Lower lobe of right lung (tissue), 2 donors: ENCODE measurements around the gene SKOR1. TPM values are rescaled to one million over a fixed set of nuclear protein-coding genes. Genes with fewer than 3 reads are reported as not detected.
A peak's percentile ranks its signal among the peaks of the same experiment; 100 is the strongest.

ENCODE experiments used
- ATAC-seq, 2 donors: fragments of 200-7000 bp; cut with Tn5 transposase; one replicate each; pipeline ENCODE4 v1.9.1; 2020 to 2022; ENCODE audit warnings: mild to moderate bottlenecking in 2 of 2, moderate library complexity in 2 of 2
- DNase-seq: peaks from one replicate; pipeline ENCODE4 v3.0.0-alpha.2; 2020
- H3K27ac ChIP-seq: fragments of 200-600 bp; one replicate; pipeline ENCODE4 v1.8.0; 2022
- H3K27me3 ChIP-seq: fragments of 200-600 bp; one replicate; pipeline ENCODE4 v1.8.0; 2022; ENCODE audit warnings: low read depth
- H3K36me3 ChIP-seq: fragments of 200-600 bp; one replicate; pipeline ENCODE4 v1.8.0; 2022; ENCODE audit warnings: mild to moderate bottlenecking
- H3K4me1 ChIP-seq: fragments of 200-600 bp; one replicate; pipeline ENCODE4 v1.8.0; 2022
- H3K4me3 ChIP-seq: fragments of 200-600 bp; one replicate; pipeline ENCODE4 v1.8.0; 2022; ENCODE audit warnings: mild to moderate bottlenecking
- H3K9me3 ChIP-seq: fragments of 200-600 bp; one replicate; pipeline ENCODE4 v1.8.0; 2022
- intact Hi-C: fragments of 100-400 bp; cut with DNase I; formaldehyde crosslinking; loops from one replicate; pipeline ENCODE4 v1.11.0; 2022
- total RNA-seq: library from RNA; stranded (reverse); fragmentation: NEBNext Ultra II Directional; extraction: Animal tissue kit (Norgen Biotek cat#: 25700); gene quantifications from one replicate; pipeline ENCODE4 v1.2.1, GENCODE V29; 2021
- TF ChIP-seq, protein P1 (sequence below): fragments of 200-600 bp; IDR thresholded peaks from one replicate; pipeline ENCODE4 v1.8.0; 2022; ENCODE audit warnings: antibody characterized with exemption, mild to moderate bottlenecking
- donor health status: DM: no; HTN: yes; CAD: no; lungs with severe emphysema.

Gene SKOR1
- total RNA-seq, 1 donor from 2014 or later = 0.41 TPM

DNA sequence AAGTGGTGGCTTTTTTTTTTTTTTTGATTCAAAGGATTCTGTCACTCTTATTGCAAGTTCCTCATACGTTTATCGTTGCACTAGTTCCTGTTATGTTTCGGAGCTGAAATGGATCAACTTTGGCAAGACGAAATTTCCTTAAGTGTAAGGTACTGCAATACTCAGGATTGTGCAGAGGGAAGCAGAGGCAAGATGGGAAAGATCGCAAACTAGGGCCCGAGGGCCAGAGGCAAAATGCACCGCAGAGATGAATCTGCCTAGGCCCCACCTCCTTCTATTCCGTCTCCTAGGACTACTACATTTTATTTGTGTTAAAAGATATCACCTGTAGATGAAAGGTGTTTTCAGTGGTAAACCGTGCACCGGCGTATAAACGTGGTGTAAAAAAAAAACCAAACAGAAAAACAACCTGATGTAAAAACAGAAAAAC lies 14.2 kb downstream of the SKOR1 start:
- DNase-seq (no peak), ATAC-seq (peak; percentile 7 to 27)
- Histone ChIP-seq H3K27ac (peak overlapping the region; percentile 98), H3K27me3 (peaks cover 18% of the 10 kb centered on the region), H3K36me3 (no peaks in the 10 kb centered on the region), H3K9me3 (no peaks in the 10 kb centered on the region), H3K4me3 (peak overlapping the region; percentile 82), H3K4me1 (peaks cover 58% of the 10 kb centered on the region)
- TF ChIP-seq, protein P1, sequence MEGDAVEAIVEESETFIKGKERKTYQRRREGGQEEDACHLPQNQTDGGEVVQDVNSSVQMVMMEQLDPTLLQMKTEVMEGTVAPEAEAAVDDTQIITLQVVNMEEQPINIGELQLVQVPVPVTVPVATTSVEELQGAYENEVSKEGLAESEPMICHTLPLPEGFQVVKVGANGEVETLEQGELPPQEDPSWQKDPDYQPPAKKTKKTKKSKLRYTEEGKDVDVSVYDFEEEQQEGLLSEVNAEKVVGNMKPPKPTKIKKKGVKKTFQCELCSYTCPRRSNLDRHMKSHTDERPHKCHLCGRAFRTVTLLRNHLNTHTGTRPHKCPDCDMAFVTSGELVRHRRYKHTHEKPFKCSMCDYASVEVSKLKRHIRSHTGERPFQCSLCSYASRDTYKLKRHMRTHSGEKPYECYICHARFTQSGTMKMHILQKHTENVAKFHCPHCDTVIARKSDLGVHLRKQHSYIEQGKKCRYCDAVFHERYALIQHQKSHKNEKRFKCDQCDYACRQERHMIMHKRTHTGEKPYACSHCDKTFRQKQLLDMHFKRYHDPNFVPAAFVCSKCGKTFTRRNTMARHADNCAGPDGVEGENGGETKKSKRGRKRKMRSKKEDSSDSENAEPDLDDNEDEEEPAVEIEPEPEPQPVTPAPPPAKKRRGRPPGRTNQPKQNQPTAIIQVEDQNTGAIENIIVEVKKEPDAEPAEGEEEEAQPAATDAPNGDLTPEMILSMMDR = no peak
- intact Hi-C loops = no loop called here

- H3K4me3 ChIP-seq = peak within 1 kb of the TSS; percentile 82
- H3K27me3 ChIP-seq = peaks cover 12% of the 10 kb centered on the region
- H3K27ac ChIP-seq = peak within 1 kb of the TSS; percentile 98
- ATAC-seq (peak; percentile 94), DNase-seq (peak; percentile 96)
- intact Hi-C loops = no loop called here
- no peaks in the 10 kb centered on the region for H3K9me3 ChIP-seq
- TF ChIP-seq, protein P1 = no peak
- peaks cover 53% of the 10 kb centered on the region for H3K4me1 ChIP-seq
- no peaks in the 10 kb centered on the region for H3K36me3 ChIP-seq
These were observed 14.8 kb downstream of the SKOR1 start, which contains the start of gene RNU6-1 for GRCh38 chr15:67839929-67840748. RNU6-1 (minus strand) TSS chr15:67840045.

GRCh38 chr15:67840749-67841512 lies 15.6 kb downstream of the SKOR1 start:
- intact Hi-C loops = no loop called here
- Histone ChIP-seq H3K4me3 (peak overlapping the region; percentile 82), H3K36me3 (no peaks in the 10 kb centered on the region), H3K27ac (peak overlapping the region; percentile 98), H3K27me3 (peaks cover 4% of the 10 kb centered on the region), H3K9me3 (no peaks in the 10 kb centered on the region), H3K4me1 (peaks cover 45% of the 10 kb centered on the region)
- TF ChIP-seq, protein P1 = no peak
- no peak for DNase-seq
- peak; percentile 3 to 7 for ATAC-seq

DNA sequence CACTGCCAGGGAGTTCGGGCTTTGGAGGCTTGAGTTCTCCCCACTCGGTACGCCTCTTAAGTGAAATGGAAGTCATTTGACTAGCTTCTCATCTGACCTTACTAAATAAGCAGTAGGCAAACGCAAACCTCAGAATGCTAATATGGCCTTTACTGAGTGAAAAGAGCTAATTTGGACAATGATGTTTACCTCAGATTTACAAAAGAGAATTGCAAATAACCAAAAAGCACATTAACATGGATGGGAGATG lies 16.1 kb downstream of the SKOR1 start:
- peak overlapping the region; percentile 82 for H3K4me3 ChIP-seq
- peaks cover 41% of the 10 kb centered on the region for H3K4me1 ChIP-seq
- no peaks in the 10 kb centered on the region for H3K36me3 ChIP-seq
- DNase-seq (no peak), ATAC-seq (no peak)
- H3K27me3 ChIP-seq = no peaks in the 10 kb centered on the region
- H3K9me3 ChIP-seq = no peaks in the 10 kb centered on the region
- TF ChIP-seq, protein P1 = no peak
- intact Hi-C loops = no loop called here
- peak overlapping the region; percentile 98 for H3K27ac ChIP-seq

GRCh38 chr15:67843092-67843501 lies 17.8 kb downstream of the SKOR1 start:
- no peak for DNase-seq
- Histone ChIP-seq H3K27ac (no peak overlapping the region), H3K4me3 (no peak overlapping the region), H3K36me3 (no peaks in the 10 kb centered on the region), H3K27me3 (no peaks in the 10 kb centered on the region), H3K4me1 (peaks cover 41% of the 10 kb centered on the region), H3K9me3 (no peaks in the 10 kb centered on the region)
- intact Hi-C loops = no loop called here
- no peak for ATAC-seq
- TF ChIP-seq, protein P1 = no peak
